ENCODE measurements around the gene GLIS2.

DNA sequence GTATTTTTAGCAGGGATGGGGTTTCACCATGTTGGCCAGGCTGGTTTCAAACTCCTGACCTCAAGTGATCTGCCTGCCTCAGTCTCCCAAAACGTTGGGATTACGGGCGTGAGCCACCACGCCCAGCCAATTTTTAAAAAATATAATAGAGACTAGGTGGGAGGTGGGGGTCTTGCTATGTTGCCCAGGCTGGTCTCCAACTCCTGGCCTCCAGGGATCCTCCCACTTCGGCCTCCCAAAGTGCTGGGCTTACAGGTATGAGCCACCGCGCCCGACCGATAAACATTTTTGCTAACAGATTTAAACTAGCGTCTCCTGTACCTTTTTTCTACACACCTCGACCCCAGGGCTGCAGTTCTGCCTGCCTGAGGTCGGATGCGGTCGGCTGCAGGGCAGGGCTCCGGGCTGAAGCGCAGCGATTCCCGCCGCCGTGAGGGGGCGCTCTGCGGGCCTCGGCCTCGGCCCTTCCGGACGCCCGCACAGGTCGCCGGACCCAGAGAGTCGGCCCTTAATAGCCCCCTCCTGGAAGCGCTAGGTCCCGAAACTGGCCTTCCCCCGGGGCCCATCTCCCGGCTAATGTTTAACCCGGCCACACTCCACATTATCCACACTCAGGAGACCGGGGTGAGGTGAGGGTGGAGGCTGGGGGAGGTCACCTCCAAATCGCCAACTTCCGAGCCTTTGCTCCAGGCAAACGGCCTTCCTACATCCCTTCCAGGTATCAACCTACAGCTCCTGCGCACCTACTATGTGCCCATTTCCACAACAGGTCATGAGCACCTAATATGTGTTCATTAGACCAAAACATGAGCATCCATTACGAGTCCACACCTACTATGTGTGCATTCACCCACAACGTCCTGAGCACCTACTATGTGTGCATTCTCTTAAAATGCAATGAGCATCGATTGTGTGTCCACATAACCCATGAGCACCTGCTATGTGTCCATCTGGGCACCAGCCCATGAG is 2.0 kb upstream of the GLIS2 start:
- TF ChIP-seq, protein P1, sequence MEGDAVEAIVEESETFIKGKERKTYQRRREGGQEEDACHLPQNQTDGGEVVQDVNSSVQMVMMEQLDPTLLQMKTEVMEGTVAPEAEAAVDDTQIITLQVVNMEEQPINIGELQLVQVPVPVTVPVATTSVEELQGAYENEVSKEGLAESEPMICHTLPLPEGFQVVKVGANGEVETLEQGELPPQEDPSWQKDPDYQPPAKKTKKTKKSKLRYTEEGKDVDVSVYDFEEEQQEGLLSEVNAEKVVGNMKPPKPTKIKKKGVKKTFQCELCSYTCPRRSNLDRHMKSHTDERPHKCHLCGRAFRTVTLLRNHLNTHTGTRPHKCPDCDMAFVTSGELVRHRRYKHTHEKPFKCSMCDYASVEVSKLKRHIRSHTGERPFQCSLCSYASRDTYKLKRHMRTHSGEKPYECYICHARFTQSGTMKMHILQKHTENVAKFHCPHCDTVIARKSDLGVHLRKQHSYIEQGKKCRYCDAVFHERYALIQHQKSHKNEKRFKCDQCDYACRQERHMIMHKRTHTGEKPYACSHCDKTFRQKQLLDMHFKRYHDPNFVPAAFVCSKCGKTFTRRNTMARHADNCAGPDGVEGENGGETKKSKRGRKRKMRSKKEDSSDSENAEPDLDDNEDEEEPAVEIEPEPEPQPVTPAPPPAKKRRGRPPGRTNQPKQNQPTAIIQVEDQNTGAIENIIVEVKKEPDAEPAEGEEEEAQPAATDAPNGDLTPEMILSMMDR (conservative IDR thresholded peaks at IDR 0.05; ENCODE audit: low read length) = no peak
- TF ChIP-seq EZH2phosphoT487 (IDR thresholded peaks at IDR 0.05; ENCODE audit: borderline replicate concordance) = no peak

All from Loucy (cell line).